Measurements from ENCODE around the gene SPATA20.

GRCh38 chr17:50580646-50581045, 33.7 kb downstream of the SPATA20 start:
- TF ChIP-seq CTCF (IDR thresholded peaks at IDR 0.05; ENCODE audit: extremely low read depth in 1 of 2, insufficient read depth in 1 of 2, low read depth in 1 of 2, low read length in 2 of 2) (no peak), POLR2AphosphoS5 (IDR thresholded peaks at IDR 0.05; ENCODE audit: insufficient read depth, low read depth, low read length) (no peak), POLR2A (IDR thresholded peaks at IDR 0.05; ENCODE audit: low read depth, low read length) (no peak), MAX (IDR thresholded peaks at IDR 0.05; ENCODE audit: insufficient read depth, insufficient read length) (no peak), EZH2 (IDR thresholded peaks at IDR 0.05; ENCODE audit: borderline replicate concordance, low read depth, low read length, severe bottlenecking) (no peak), MYC (IDR thresholded peaks at IDR 0.05; ENCODE audit: low read depth, low read length) (no peak)

All from endothelial cell of umbilical vein (primary cell).